T-helper 1 cell treated with Interleukin-12 subunit alpha and Interleukin-12 subunit beta and Interleukin-4 antibody, amounts not matched to agents 30 ng/mL and 1 ng/mL, for 36 hours (primary cell): ENCODE results near the gene GSTM4. TPM values are rescaled to one million over a fixed set of nuclear protein-coding genes. Genes with fewer than 3 reads are reported as not detected.
"Not testable (repeated sequence)": the region's sequence is repeated elsewhere in the genome, so short reads cannot be mapped to it uniquely, and the experiment has no call there.

Experiments
- intact Hi-C: fragments of 100-400 bp; cut with micrococcal nuclease; formaldehyde crosslinking; loops from one replicate; pipeline ENCODE4 v1.15.1; 2024
- total RNA-seq: library from RNA; stranded (reverse); gene quantifications from 2 replicates; pipeline ENCODE4 v1.2.3, GENCODE V29; 2022

The GSTM4 gene
- total RNA-seq, 1 donor from 2014 or later: 24.8 TPM

GRCh38 chr1:109659997-109660690, 4.2 kb downstream of the GSTM4 start:
- intact Hi-C loops: loop anchor here (5.0 kb wide), 1 partner anchor 372 kb away; the partner anchor contains the start of gene STRIP1

- intact Hi-C loops: not testable (repeated sequence)
Observed at GRCh38 chr1:109660691-109661026, 4.8 kb downstream of the GSTM4 start.

DNA sequence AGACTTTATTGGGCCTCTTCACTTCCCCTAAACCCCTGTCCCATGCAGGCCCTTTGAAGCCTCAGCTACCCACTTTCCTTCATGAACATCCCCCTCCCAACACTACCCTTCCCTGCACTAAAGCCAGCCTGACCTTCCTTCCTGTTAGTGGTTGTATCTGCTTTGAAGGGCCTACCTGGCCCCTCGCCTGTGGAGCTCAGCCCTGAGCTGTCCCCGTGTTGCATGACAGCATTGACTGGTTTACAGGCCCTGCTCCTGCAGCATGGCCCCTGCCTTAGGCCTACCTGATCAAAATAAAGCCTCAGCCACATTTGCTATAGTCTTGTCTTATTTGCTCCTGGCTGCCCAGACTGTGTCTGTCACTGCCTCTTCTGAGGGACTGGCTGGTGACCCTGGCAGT, 5.5 kb downstream of the GSTM4 start:
- intact Hi-C loops: no loop called here

DNA sequence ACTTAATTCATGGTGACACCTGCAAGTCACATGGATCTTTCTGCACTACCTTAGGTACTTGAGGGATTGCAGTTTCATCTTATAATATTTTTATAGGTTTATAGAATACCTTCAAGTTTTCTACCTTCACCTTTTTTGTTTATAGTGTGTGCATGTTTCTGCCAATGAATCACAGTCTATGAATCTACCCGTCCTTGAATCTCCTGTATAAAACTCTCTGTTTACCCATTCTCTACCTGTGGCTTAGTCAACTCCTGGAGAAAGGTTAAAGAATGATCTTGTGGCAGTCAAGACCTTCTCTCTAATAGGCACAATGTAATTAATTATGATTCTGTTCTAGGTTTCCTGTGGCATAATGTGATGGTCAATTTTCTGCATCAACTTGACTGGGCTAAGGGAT, 8.8 kb downstream of the GSTM4 start:
- intact Hi-C loops: no loop called here

- intact Hi-C loops: loop anchor here (1.0 to 2.0 kb wide), 5 partner anchors 11 to 73 kb away; partner anchors contain the start of genes GSTM1 and GSTM4
Observed at GRCh38 chr1:109667452-109668122, 11.7 kb downstream of the GSTM4 start, which contains the start of gene GSTM2. TSS of gene GSTM2 (plus strand) at chr1:109668057. CDS start at chr1:109668116, 59 bp downstream.

DNA sequence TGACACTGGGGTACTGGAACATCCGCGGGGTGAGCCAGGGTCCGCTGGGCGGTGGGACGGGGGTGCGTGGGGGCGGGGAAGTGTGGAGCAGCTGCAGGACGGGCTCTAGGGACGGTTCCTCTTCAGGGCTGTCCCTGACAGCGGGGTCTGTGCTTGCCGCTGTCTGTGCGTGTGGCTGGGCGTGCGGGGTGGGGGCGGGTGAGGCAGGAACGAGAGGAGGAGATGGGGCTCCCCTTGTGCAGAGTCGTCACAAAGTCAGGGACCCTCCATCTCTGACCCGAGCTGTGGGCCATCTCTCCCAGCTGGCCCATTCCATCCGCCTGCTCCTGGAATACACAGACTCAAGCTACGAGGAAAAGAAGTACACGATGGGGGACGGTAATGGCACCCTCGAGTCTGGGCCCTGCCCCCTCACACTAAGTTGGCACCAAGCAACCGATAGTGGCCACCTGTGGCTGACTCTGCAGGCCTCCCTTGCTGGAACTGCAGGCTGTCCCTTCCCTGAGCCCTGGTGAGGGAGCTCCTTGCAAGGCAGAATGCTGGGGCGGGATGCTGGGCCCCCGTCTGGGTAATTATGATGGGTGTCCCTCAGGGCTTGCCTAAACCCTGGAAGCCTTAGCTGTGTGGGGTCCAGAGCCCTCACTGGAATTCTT, 12.3 kb downstream of the GSTM4 start:
- intact Hi-C loops: loop anchor here (1.0 kb wide), 3 partner anchors 28 to 72 kb away; no protein-coding TSS in a partner anchor

GRCh38 chr1:109669246-109669948, 13.5 kb downstream of the GSTM4 start:
- intact Hi-C loops: no loop called here

- intact Hi-C loops: not testable (repeated sequence)
Observed at GRCh38 chr1:109669949-109670302, 14.0 kb downstream of the GSTM4 start.

- intact Hi-C loops: no loop called here
Observed at GRCh38 chr1:109671067-109671466, 15.2 kb downstream of the GSTM4 start.

DNA sequence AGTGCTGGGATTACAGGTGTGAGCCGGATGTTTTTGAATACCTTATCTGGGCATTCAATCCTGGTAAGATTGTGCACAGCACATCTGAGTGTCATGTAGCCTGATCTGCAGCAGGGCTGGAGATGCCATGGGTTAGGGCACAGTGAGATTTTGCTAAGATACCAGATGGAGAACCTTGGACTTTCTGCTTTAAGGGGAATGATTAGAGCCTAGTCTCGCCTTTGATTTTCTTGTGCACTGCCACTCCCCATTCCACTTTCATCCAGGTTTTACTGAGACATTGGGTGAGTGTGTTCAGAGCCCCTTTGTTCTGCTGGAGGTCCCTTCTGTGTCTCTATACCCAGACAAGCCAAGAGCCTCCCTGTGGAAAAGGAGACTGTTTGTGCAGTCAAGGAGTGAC, 18.0 kb downstream of the GSTM4 start:
- intact Hi-C loops: not testable (repeated sequence)

- intact Hi-C loops: not testable (repeated sequence)
Observed at GRCh38 chr1:109676683-109677381, 20.9 kb downstream of the GSTM4 start.

GRCh38 chr1:109677459-109677858, 21.6 kb downstream of the GSTM4 start:
- intact Hi-C loops: no loop called here

DNA sequence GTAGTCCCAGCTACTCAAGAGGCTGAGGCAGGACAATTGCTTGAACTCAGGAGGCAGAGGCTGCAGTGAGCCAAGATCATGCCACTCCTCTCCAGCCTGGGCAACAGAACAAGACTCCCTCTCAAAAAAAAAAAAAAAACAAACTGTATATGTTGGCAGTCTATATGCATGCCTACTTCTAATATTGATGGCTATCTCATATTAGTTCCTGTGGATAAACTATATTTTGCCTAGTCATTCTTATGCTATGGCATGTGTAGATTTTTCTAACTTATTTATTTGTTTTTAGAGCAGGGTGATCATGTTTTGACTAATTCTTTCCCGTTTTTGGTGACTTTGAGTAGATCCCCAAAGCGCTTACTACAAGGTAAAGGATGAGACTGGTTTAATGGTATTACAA, 22.7 kb downstream of the GSTM4 start:
- intact Hi-C loops: not testable (repeated sequence)

GRCh38 chr1:109684777-109685176, 28.9 kb downstream of the GSTM4 start:
- intact Hi-C loops: loop anchor here (5.0 kb wide), 1 partner anchor 348 kb away; the partner anchor contains the start of gene STRIP1

GRCh38 chr1:109685399-109685798, 29.5 kb downstream of the GSTM4 start:
- intact Hi-C loops: loop anchor here (5.0 kb wide), 1 partner anchor 347 kb away; the partner anchor contains the start of gene STRIP1

GRCh38 chr1:109685890-109686289, 30.0 kb downstream of the GSTM4 start:
- intact Hi-C loops: loop anchor here (2.0 to 5.0 kb wide), 7 partner anchors 19 to 346 kb away; partner anchors contain the start of genes GSTM3 and STRIP1

GRCh38 chr1:109687109-109687508, 31.2 kb downstream of the GSTM4 start:
- intact Hi-C loops: loop anchor here (2.0 to 5.0 kb wide), 7 partner anchors 20 to 345 kb away; partner anchors contain the start of genes GSTM3 and STRIP1

DNA sequence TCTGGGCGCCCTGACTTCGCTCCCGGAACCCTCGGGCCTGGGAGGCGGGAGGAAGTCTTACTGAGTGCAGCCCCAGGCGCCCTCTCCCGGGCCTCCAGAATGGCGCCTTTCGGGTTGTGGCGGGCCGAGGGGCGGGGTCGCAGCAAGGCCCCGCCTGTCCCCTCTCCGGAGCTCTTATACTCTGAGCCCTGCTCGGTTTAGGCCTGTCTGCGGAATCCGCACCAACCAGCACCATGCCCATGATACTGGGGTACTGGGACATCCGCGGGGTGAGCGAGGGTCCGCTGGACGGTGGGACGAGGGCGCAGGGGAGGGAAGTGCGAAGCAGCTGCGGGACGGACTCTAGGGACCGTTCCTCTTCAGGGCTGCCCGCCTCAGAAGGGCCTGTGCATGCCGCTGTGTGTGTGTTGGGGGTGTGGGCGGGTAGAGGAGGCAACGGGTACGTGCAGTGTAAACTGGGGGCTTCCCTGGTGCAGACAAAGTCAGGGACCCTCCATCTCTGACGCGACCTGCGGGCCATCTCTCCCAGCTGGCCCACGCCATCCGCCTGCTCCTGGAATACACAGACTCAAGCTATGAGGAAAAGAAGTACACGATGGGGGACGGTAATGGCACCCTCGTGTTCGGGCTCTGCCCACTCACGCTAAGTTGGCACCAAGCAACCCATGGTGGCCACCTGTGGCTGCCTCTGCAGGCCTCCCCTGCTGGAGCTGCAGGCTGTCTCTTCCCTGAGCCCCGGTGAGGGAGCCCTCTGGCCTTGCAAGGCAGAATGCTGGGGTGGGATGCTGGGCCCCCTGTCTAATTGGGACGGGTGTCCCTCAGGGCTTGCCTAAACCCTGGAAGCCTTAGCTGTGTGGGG, 32.0 kb downstream of the GSTM4 start, which contains the start of gene GSTM1:
Gene GSTM1, plus strand, starts transcription at position 177 of the 859 bp plus-strand sequence. Its CDS starts 57 bp downstream, at position 234.
- intact Hi-C loops: loop anchor here (2.0 to 5.0 kb wide), 7 partner anchors 21 to 344 kb away; partner anchors contain the start of genes GSTM3 and STRIP1

DNA sequence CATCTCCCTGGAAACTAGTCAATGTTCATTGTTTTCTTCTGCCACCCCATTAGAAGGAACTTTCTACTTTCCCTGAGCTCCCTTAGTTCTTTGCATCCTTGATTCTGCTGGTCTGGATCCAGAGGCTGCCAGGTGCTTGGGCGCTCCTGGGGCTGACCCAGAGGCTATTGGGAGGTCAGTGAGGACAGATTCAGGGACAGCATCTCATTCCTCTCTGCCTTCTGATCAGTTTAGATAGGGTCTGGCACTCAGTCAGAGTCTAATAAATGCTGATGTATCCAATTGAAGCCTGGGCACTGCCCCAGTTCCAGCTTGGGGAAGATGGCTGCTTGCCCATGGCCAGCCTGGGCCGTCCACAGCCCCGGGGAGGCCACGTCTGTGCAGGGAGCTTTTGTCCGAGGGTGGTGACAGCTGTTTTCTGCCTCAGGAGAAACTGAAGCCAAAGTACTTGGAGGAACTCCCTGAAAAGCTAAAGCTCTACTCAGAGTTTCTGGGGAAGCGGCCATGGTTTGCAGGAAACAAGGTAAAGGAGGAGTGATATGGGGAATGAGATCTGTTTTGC, 34.0 kb downstream of the GSTM4 start:
- intact Hi-C loops: loop anchor here (5.0 kb wide), 1 partner anchor 342 kb away; the partner anchor contains the start of gene STRIP1
